ENCODE results near the gene VWA5B2.
A peak's percentile ranks its signal among the peaks of the same experiment; 100 is the strongest.

VWA5B2 gene

GRCh38 chr3:184218814-184219213 lies 10.6 kb upstream of the VWA5B2 start:
- H3K4me3 ChIP-seq (ENCODE audit: low read length) = no peak overlapping the region
- DNase-seq (ENCODE audit: low read depth, low spot score) = no peak

- H3K4me3 ChIP-seq (ENCODE audit: low read length) = no peak overlapping the region
- no peak for DNase-seq (ENCODE audit: low read depth, low spot score)
Observed at GRCh38 chr3:184222521-184222920, 6.9 kb upstream of the VWA5B2 start.

- no peak for DNase-seq (ENCODE audit: low read depth, low spot score)
- H3K4me3 ChIP-seq (ENCODE audit: low read length) = no peak overlapping the region
Observed at GRCh38 chr3:184223946-184224345, 5.4 kb upstream of the VWA5B2 start.

- no peak for DNase-seq (ENCODE audit: low read depth, low spot score)
- no peak overlapping the region for H3K4me3 ChIP-seq (ENCODE audit: low read length)
Observed at GRCh38 chr3:184227481-184227935, 1.9 kb upstream of the VWA5B2 start.

GRCh38 chr3:184228376-184229137 lies 828 bp upstream of the VWA5B2 start:
- DNase-seq (ENCODE audit: low read depth, low spot score) = no peak
- H3K4me3 ChIP-seq (ENCODE audit: low read length) = peak overlapping the region; percentile 59

GRCh38 chr3:184230081-184230602 lies 757 bp downstream of the VWA5B2 start:
- no peak for DNase-seq (ENCODE audit: low read depth, low spot score)
- H3K4me3 ChIP-seq (ENCODE audit: low read length) = peak overlapping the region; percentile 59

GRCh38 chr3:184230603-184231528 lies 1.5 kb downstream of the VWA5B2 start:
- no peak for DNase-seq (ENCODE audit: low read depth, low spot score)
- H3K4me3 ChIP-seq (ENCODE audit: low read length) = no peak overlapping the region

- DNase-seq (ENCODE audit: low read depth, low spot score) = no peak
- no peak overlapping the region for H3K4me3 ChIP-seq (ENCODE audit: low read length)
Observed at GRCh38 chr3:184231671-184232070, 2.3 kb downstream of the VWA5B2 start.

GRCh38 chr3:184233127-184233843 lies 3.9 kb downstream of the VWA5B2 start:
- no peak for DNase-seq (ENCODE audit: low read depth, low spot score)
- no peak overlapping the region for H3K4me3 ChIP-seq (ENCODE audit: low read length)

- no peak overlapping the region for H3K4me3 ChIP-seq (ENCODE audit: low read length)
- DNase-seq (ENCODE audit: low read depth, low spot score) = no peak
Observed at GRCh38 chr3:184234224-184234623, 4.8 kb downstream of the VWA5B2 start.

- DNase-seq (ENCODE audit: low read depth, low spot score) = no peak
- H3K4me3 ChIP-seq (ENCODE audit: low read length) = no peak overlapping the region
Observed at GRCh38 chr3:184234671-184235380, 5.4 kb downstream of the VWA5B2 start.

GRCh38 chr3:184235381-184236032 lies 6.1 kb downstream of the VWA5B2 start:
- DNase-seq (ENCODE audit: low read depth, low spot score) = no peak
- H3K4me3 ChIP-seq (ENCODE audit: low read length) = no peak overlapping the region

GRCh38 chr3:184236033-184236410 lies 6.6 kb downstream of the VWA5B2 start:
- no peak overlapping the region for H3K4me3 ChIP-seq (ENCODE audit: low read length)
- no peak for DNase-seq (ENCODE audit: low read depth, low spot score)

GRCh38 chr3:184236636-184237035 lies 7.3 kb downstream of the VWA5B2 start:
- no peak for DNase-seq (ENCODE audit: low read depth, low spot score)
- no peak overlapping the region for H3K4me3 ChIP-seq (ENCODE audit: low read length)

- no peak for DNase-seq (ENCODE audit: low read depth, low spot score)
- H3K4me3 ChIP-seq (ENCODE audit: low read length) = no peak overlapping the region
Observed at GRCh38 chr3:184237211-184237610, 7.8 kb downstream of the VWA5B2 start.

GRCh38 chr3:184237807-184238206 lies 8.4 kb downstream of the VWA5B2 start:
- no peak overlapping the region for H3K4me3 ChIP-seq (ENCODE audit: low read length)
- peak; percentile 71 for DNase-seq (ENCODE audit: low read depth, low spot score)

GRCh38 chr3:184238246-184238818 lies 8.9 kb downstream of the VWA5B2 start:
- H3K4me3 ChIP-seq (ENCODE audit: low read length) = no peak overlapping the region
- no peak for DNase-seq (ENCODE audit: low read depth, low spot score)

- DNase-seq (ENCODE audit: low read depth, low spot score) = no peak
- H3K4me3 ChIP-seq (ENCODE audit: low read length) = no peak overlapping the region
Observed at GRCh38 chr3:184239221-184239620, 9.8 kb downstream of the VWA5B2 start.

Measured in Jurkat, Clone E6-1 (cell line).